Heart right ventricle (tissue), 16 donors: ENCODE results near the gene ZNF629. TPM values are rescaled to one million over a fixed set of nuclear protein-coding genes. Genes with fewer than 3 reads are reported as not detected.

Experiments
- ATAC-seq, 8 donors: fragments of 200-7000 bp; cut with Tn5 transposase; one replicate each; pipeline ENCODE4 v1.9.1; 2020; ENCODE audit warnings: mild to moderate bottlenecking in 8 of 8, moderate library complexity in 8 of 8, moderate number of reproducible peaks in 1 of 8
- DNase-seq, 2 donors: peaks; one replicate each; pipeline ENCODE4 v3.0.0-alpha.2; 2020
- H3K27ac ChIP-seq, 10 donors: fragments of 200-600 bp; sonication (generic) in 2 of 10; one replicate each; pipeline versions ENCODE4 v1.5.0 to v1.8.0; 2020 to 2022; ENCODE audit warnings: mild to moderate bottlenecking in 3 of 10
- H3K27me3 ChIP-seq, 7 donors: fragments of 200-600 bp; one replicate each; pipeline ENCODE4 v1.8.0; 2021 to 2022; ENCODE audit warnings: mild to moderate bottlenecking in 2 of 7
- H3K36me3 ChIP-seq, 9 donors: fragments of 200-600 bp; sonication (generic) in 1 of 9; one replicate each; pipeline versions ENCODE4 v1.5.0 to v1.8.0; 2020 to 2022; ENCODE audit warnings: mild to moderate bottlenecking in 2 of 9
- H3K4me1 ChIP-seq, 9 donors: fragments of 200-600 bp; sonication (generic) in 1 of 9; one replicate each; pipeline versions ENCODE4 v1.5.0 to v1.8.0; 2020 to 2022; ENCODE audit warnings: mild to moderate bottlenecking in 4 of 9
- H3K4me3 ChIP-seq, 10 donors: fragments of 200-600 bp; sonication (generic) in 2 of 10; one replicate each; pipeline versions ENCODE4 v1.5.0 to v1.8.0; 2020 to 2022; ENCODE audit warnings: mild to moderate bottlenecking in 7 of 10, moderate library complexity in 2 of 10
- H3K9me3 ChIP-seq, 11 donors: fragments of 200-600 bp in 10 of 11; sonication (generic) in 2 of 11; one replicate each; pipeline versions ENCODE4 v1.5.0 to v1.8.0; 2013 to 2022; ENCODE audit warnings: mild to moderate bottlenecking in 2 of 11, control low read depth in 1 of 11, moderate library complexity in 1 of 11
- CTCF ChIP-seq, 9 donors: fragments of 200-600 bp; sonication (generic) in 2 of 9; IDR thresholded peaks; one replicate each; pipeline versions ENCODE4 v1.5.0 to v1.8.0; 2021 to 2022; ENCODE audit warnings: antibody characterized with exemption in 9 of 9, mild to moderate bottlenecking in 5 of 9, moderate library complexity in 1 of 9
- WGBS, 2 donors: extraction: QIAGEN DNeasy Blood & Tissue Kit; methylation state at CpG; one replicate each; pipeline ENCODE4 v1.1.7; 2013; ENCODE audit warnings: inconsistent platforms in 1 of 2; 5-methylcytosine and 5-hydroxymethylcytosine counted together
- intact Hi-C, 10 donors: fragments of 100-400 bp; cut with DNase I; formaldehyde crosslinking; loops; one replicate each; pipeline versions ENCODE4 v1.11.1 to v1.14.2; 2022
- polyA plus RNA-seq, 2 donors: library from polyadenylated mRNA; stranded (reverse); fragments of 200-250 nt; gene quantifications; one replicate each; pipeline ENCODE4 v1.2.3, GENCODE V29; 2013
- total RNA-seq, 10 donors: library from RNA; stranded (reverse); fragmentation: NEBNext Ultra II Directional in 3 of 10; extraction: Animal tissue kit (Norgen Biotek cat#: 25700) in 3 of 10; gene quantifications; one replicate each; pipeline versions ENCODE4 v1.2.1 to v1.2.4, GENCODE V29; 2021 to 2023
- donor health status: Arrhythmogenic right ventricular cardiomyopathy.
- donor health status: ischemic (EF 13 %, LVEDD 7.1; RV severe dilation, severe dysfunction).
- donor health status: healthy with polysubstance abuse.
- donor health status: DM: no; HTN: yes; CAD: no.
- donor health status: DM: no; HTN: no; CAD: no.
- donor health status: ischemic (EF 25% LVEDD 6.9; RV normal size, moderate dysfunction).
- donor health status: ischemic (EF 25% LVEDD 5.7; RV mildly dilated, moderate dysfunction).
- donor health status: healthy.
- donor health status: DM: yes; HTN: yes; CAD: no.
- donor health status: Ischemic cardiomyopathy.
- donor health status: ischemic (EF 35%, LVEDD 5.7; RV mildly dilated, moderate dysfunction).
- donor health status: nonischemic (EF 11% LVEDD 7.7; RV severe dilation, severe dysfunction).
- donor health status: DM: yes; HTN: yes; CAD: no.
- donor health status: PGD.
- donor health status: ischemic (EF 29% LVEDD 5.4; RV normal size, mild dysfunction).
- donor health status: nonischemic (EF 23%, LVEDD 6.1; RV moderate dilation, normal function).

ZNF629 gene
- total and polyA plus RNA-seq, 12 donors, result 7.3 to 35.5 (median 26.2) TPM

GRCh38 chr16:30741461-30741914 is 45.5 kb downstream of the ZNF629 start:
- peak overlapping the region in 8 of 10 donors; percentile 10 to 70 (median 52) for H3K27ac ChIP-seq
- no peaks in the 10 kb centered on the region for H3K9me3 ChIP-seq
- H3K27me3 ChIP-seq, result no peaks in the 10 kb centered on the region
- ATAC-seq, result peak in 4 of 8 donors; percentile 11 to 33 (median 18)
- intact Hi-C loops, result loop anchor here in 1 of 10 donors (5.0 kb wide), 1 partner anchor 39 kb away; no protein-coding TSS in a partner anchor
- peaks cover 10 to 33% (median 21%) of the 10 kb centered on the region in 9 donors for H3K4me1 ChIP-seq
- TF ChIP-seq CTCF (IDR thresholded peaks at IDR 0.05), result no peak
- no peak for DNase-seq
- no peak overlapping the region for H3K4me3 ChIP-seq
- peaks cover 11 to 81% (median 30%) of the 10 kb centered on the region in 9 donors for H3K36me3 ChIP-seq
- 68 to 73% methylated on average over 6 of the region's 6 CpGs for WGBS, 2 donors

GRCh38 chr16:30740364-30741251 is 46.4 kb downstream of the ZNF629 start:
- peak; percentile 76 to 80 for DNase-seq
- peak; percentile 59 to 85 (median 80) for ATAC-seq
- Histone ChIP-seq H3K4me1 (peaks cover 10 to 33% (median 21%) of the 10 kb centered on the region in 9 donors), H3K9me3 (no peaks in the 10 kb centered on the region), H3K36me3 (peaks cover 11 to 88% (median 39%) of the 10 kb centered on the region in 9 donors), H3K27ac (peak overlapping the region in 9 of 10 donors; percentile 10 to 70 (median 53)), H3K27me3 (no peaks in the 10 kb centered on the region), H3K4me3 (peak overlapping the region in 1 of 10 donors; percentile 12)
- 51% methylated on average over 8 of the region's 8 CpGs for WGBS, 2 donors
- intact Hi-C loops, result loop anchor here in 1 of 10 donors (5.0 kb wide), 1 partner anchor 38 kb away; no protein-coding TSS in a partner anchor
- no peak for TF ChIP-seq CTCF (IDR thresholded peaks at IDR 0.05)

- peak in 1 of 8 donors; percentile 25 for ATAC-seq
- no peak for TF ChIP-seq CTCF (IDR thresholded peaks at IDR 0.05)
- DNase-seq, result no peak
Observed at GRCh38 chr16:30738984-30739951, 47.7 kb downstream of the ZNF629 start.

More at GRCh38 chr16:30738984-30739951, 47.7 kb downstream of the ZNF629 start:
- peak overlapping the region in 3 of 10 donors; percentile 49 to 70 (median 67) for H3K27ac ChIP-seq
- intact Hi-C loops, result no loop called here
- no peaks in the 10 kb centered on the region for H3K9me3 ChIP-seq
- H3K4me3 ChIP-seq, result no peak overlapping the region
- peaks cover 11 to 88% (median 50%) of the 10 kb centered on the region in 9 donors for H3K36me3 ChIP-seq
- 88 to 90% methylated on average over 37 of the region's 37 CpGs for WGBS, 2 donors
- H3K27me3 ChIP-seq, result no peaks in the 10 kb centered on the region
- peaks cover 10 to 31% (median 21%) of the 10 kb centered on the region in 9 donors for H3K4me1 ChIP-seq
